DOHH2 (cell line): Measurements from ENCODE around the gene XCL1.

Experiments
- CTCF ChIP-seq: fragments of 200-600 bp; sonication (generic); IDR thresholded peaks from one replicate; pipeline ENCODE4 v1.5.1; 2014; ENCODE audit warnings: antibody characterized with exemption, mild to moderate bottlenecking, low read depth, low read length; ENCODE audit not compliant: poor library complexity, severe bottlenecking
- EZH2phosphoT487 ChIP-seq: fragments of 200-600 bp; sonication (generic); IDR thresholded peaks from 2 replicates; pipeline ENCODE4 v1.6.1; 2017; ENCODE audit warnings: borderline replicate concordance, mild to moderate bottlenecking, antibody characterized with exemption, low read length, moderate library complexity, mixed read lengths

DNA sequence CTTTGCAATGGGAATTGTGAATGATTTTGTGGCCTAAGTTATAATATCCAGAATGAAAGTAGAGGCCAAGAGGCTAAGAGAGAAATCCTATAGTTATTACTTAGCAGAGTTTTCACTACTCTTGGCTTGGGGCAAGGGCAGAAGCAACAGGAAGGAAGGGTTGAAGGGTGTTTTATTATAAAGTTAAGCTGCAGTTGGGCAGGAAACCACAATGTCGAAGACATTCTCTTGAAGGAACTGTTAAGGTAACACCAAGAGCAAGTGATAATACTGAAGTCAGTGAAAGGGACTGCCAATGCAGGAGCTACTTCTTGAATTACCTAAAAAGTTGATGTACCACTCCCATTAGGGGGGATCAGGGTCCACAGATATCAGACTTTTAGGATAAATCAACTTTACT is 40.9 kb upstream of the XCL1 start:
- TF ChIP-seq CTCF (no peak), EZH2phosphoT487 (no peak)
